Endothelial cell (in vitro differentiated cells): Measurements from ENCODE around the gene VIPR2. TPM values are rescaled to one million over a fixed set of nuclear protein-coding genes. Genes with fewer than 3 reads are reported as not detected.

ENCODE experiments used
- DNase-seq: peaks from one replicate; pipeline ENCODE4 v3.0.0; 2021; ENCODE audit warnings: low spot score
- H3K27ac Mint-ChIP-seq: one replicate; pipeline ENCODE4 v1.8.0; 2021; ENCODE audit warnings: mixed read lengths, inconsistent platforms; ENCODE audit not compliant: unreplicated experiment
- H3K27me3 Mint-ChIP-seq: one replicate; pipeline ENCODE4 v1.8.0; 2021; ENCODE audit warnings: mild to moderate bottlenecking, moderate library complexity, mixed read lengths, inconsistent platforms; ENCODE audit not compliant: unreplicated experiment
- H3K36me3 Mint-ChIP-seq: one replicate; pipeline ENCODE4 v1.8.0; 2021; ENCODE audit warnings: mild to moderate bottlenecking, low read depth, mixed read lengths, inconsistent platforms; ENCODE audit not compliant: unreplicated experiment
- H3K4me1 Mint-ChIP-seq: one replicate; pipeline ENCODE4 v1.8.0; 2021; ENCODE audit warnings: mild to moderate bottlenecking, mixed read lengths, inconsistent platforms; ENCODE audit not compliant: unreplicated experiment
- H3K4me3 Mint-ChIP-seq: one replicate; pipeline ENCODE4 v1.8.0; 2021; ENCODE audit warnings: mild to moderate bottlenecking, mixed read lengths, inconsistent platforms; ENCODE audit not compliant: unreplicated experiment
- H3K9me3 Mint-ChIP-seq: one replicate; pipeline ENCODE4 v1.8.0; 2021; ENCODE audit warnings: mixed read lengths, inconsistent platforms; ENCODE audit not compliant: unreplicated experiment
- CTCF ChIP-seq: fragments of 200-600 bp; sonication (generic); IDR thresholded peaks from one replicate; pipeline ENCODE4 v1.5.0; 2021; ENCODE audit warnings: antibody characterized with exemption; ENCODE audit not compliant: unreplicated experiment
- total RNA-seq: library from RNA; stranded (reverse); fragmentation: NEBNext Ultra II Directional; extraction: Animal tissue kit (Norgen Biotek cat#: 25700); gene quantifications from one replicate; pipeline ENCODE4 v1.2.1, GENCODE V29; 2021; ENCODE audit not compliant: unreplicated experiment

The VIPR2 gene
- total RNA-seq, 1 donor from 2014 or later = 2.4 TPM

GRCh38 chr7:159070431-159071148 is 74.1 kb downstream of the VIPR2 start:
- Mint-ChIP-seq H3K36me3 (peaks cover 6% of the 10 kb centered on the region), H3K27ac (no peak overlapping the region), H3K9me3 (no peaks in the 10 kb centered on the region), H3K4me1 (peaks cover 12% of the 10 kb centered on the region), H3K27me3 (peaks cover 3% of the 10 kb centered on the region), H3K4me3 (no peak overlapping the region)
- TF ChIP-seq CTCF = no peak
- DNase-seq = no peak

- no peak for DNase-seq
- Mint-ChIP-seq H3K4me1 (peaks cover 12% of the 10 kb centered on the region), H3K27ac (no peak overlapping the region), H3K9me3 (no peaks in the 10 kb centered on the region), H3K4me3 (no peak overlapping the region), H3K36me3 (peaks cover 10% of the 10 kb centered on the region), H3K27me3 (peaks cover 4% of the 10 kb centered on the region)
- TF ChIP-seq CTCF = no peak
These were observed 75.7 kb downstream of the VIPR2 start for GRCh38 chr7:159068893-159069448.

GRCh38 chr7:159068488-159068811 is 76.2 kb downstream of the VIPR2 start:
- Mint-ChIP-seq H3K9me3 (no peaks in the 10 kb centered on the region), H3K27me3 (peaks cover 4% of the 10 kb centered on the region), H3K27ac (no peak overlapping the region), H3K36me3 (peaks cover 10% of the 10 kb centered on the region), H3K4me1 (peaks cover 12% of the 10 kb centered on the region), H3K4me3 (no peak overlapping the region)
- no peak for TF ChIP-seq CTCF
- DNase-seq = no peak

- no peak for TF ChIP-seq CTCF
- no peak overlapping the region for H3K27ac Mint-ChIP-seq
- no peak overlapping the region for H3K4me3 Mint-ChIP-seq
- H3K27me3 Mint-ChIP-seq = peaks cover 4% of the 10 kb centered on the region
- DNase-seq = no peak
- peaks cover 10% of the 10 kb centered on the region for H3K36me3 Mint-ChIP-seq
- no peaks in the 10 kb centered on the region for H3K9me3 Mint-ChIP-seq
- H3K4me1 Mint-ChIP-seq = peaks cover 12% of the 10 kb centered on the region
These were observed 76.8 kb downstream of the VIPR2 start for GRCh38 chr7:159067576-159068487.
